Glutamatergic neuron (in vitro differentiated cells): Measurements from ENCODE around the gene CPSF6. TPM values are rescaled to one million over a fixed set of nuclear protein-coding genes. Genes with fewer than 3 reads are reported as not detected.

Source experiments
- DNase-seq: peaks from one replicate; pipeline ENCODE4 v3.0.0; 2022
- H3K27ac Mint-ChIP-seq: one replicate; pipeline ENCODE4 v1.8.0; 2020; ENCODE audit warnings: mild to moderate bottlenecking, mixed read lengths, inconsistent platforms; ENCODE audit not compliant: unreplicated experiment
- H3K27me3 Mint-ChIP-seq: one replicate; pipeline ENCODE4 v1.8.0; 2020; ENCODE audit warnings: mild to moderate bottlenecking, moderate library complexity, mixed read lengths, inconsistent platforms; ENCODE audit not compliant: unreplicated experiment
- H3K36me3 Mint-ChIP-seq: one replicate; pipeline ENCODE4 v1.8.0; 2020; ENCODE audit warnings: mild to moderate bottlenecking, mixed read lengths, inconsistent platforms; ENCODE audit not compliant: unreplicated experiment
- H3K4me1 Mint-ChIP-seq: one replicate; pipeline ENCODE4 v1.8.0; 2020; ENCODE audit warnings: mild to moderate bottlenecking, low read depth, mixed read lengths, inconsistent platforms; ENCODE audit not compliant: unreplicated experiment
- H3K4me3 Mint-ChIP-seq: one replicate; pipeline ENCODE4 v1.8.0; 2020; ENCODE audit warnings: mild to moderate bottlenecking, mixed read lengths, inconsistent platforms; ENCODE audit not compliant: unreplicated experiment
- H3K9me3 Mint-ChIP-seq: one replicate; pipeline ENCODE4 v1.8.0; 2020; ENCODE audit warnings: mild to moderate bottlenecking, moderate library complexity, mixed read lengths, inconsistent platforms; ENCODE audit not compliant: unreplicated experiment
- CTCF ChIP-seq: fragments of 200-600 bp; sonication (generic); IDR thresholded peaks from one replicate; pipeline ENCODE4 v1.5.0; 2021; ENCODE audit not compliant: partially characterized antibody, unreplicated experiment
- total RNA-seq: library from RNA; stranded (reverse); fragmentation: NEBNext Ultra II Directional; extraction: Animal tissue kit (Norgen Biotek cat#: 25700); gene quantifications from one replicate; pipeline ENCODE4 v1.2.1, GENCODE V29; 2021; ENCODE audit not compliant: unreplicated experiment

Gene CPSF6
- total RNA-seq, 1 donor from 2014 or later = 167 TPM

GRCh38 chr12:69211160-69211559 lies 28.2 kb upstream of the CPSF6 start:
- no peak for TF ChIP-seq CTCF
- H3K4me1 Mint-ChIP-seq = no peaks in the 10 kb centered on the region
- H3K27ac Mint-ChIP-seq = no peak overlapping the region
- H3K27me3 Mint-ChIP-seq = no peaks in the 10 kb centered on the region
- peaks cover 13% of the 10 kb centered on the region for H3K36me3 Mint-ChIP-seq
- DNase-seq = no peak
- no peaks in the 10 kb centered on the region for H3K9me3 Mint-ChIP-seq
- H3K4me3 Mint-ChIP-seq = no peak overlapping the region

DNA sequence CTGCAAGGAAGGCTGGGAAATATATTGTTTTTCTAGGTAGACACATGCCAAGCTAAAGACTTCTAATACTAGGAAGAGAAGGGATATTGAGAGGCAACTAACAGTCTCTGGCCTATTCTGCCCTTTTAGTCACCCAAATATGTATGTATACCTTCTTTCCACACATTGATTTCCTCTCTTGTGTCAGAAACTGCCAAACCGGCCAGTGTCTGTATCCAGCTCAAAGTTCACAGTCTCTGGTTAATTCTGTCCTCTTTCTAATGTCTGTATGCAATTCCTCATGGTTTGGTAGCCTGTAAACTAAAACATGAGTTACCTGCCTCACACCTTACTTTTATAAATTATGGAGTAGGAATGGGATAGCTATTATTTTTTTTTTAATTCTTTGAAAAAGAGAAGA lies 25.2 kb upstream of the CPSF6 start:
- no peak for TF ChIP-seq CTCF
- H3K27me3 Mint-ChIP-seq = no peaks in the 10 kb centered on the region
- no peaks in the 10 kb centered on the region for H3K4me1 Mint-ChIP-seq
- H3K36me3 Mint-ChIP-seq = no peaks in the 10 kb centered on the region
- DNase-seq = no peak
- H3K27ac Mint-ChIP-seq = no peak overlapping the region
- no peaks in the 10 kb centered on the region for H3K9me3 Mint-ChIP-seq
- no peak overlapping the region for H3K4me3 Mint-ChIP-seq

GRCh38 chr12:69225251-69225910 lies 14.0 kb upstream of the CPSF6 start:
- Mint-ChIP-seq H3K9me3 (no peaks in the 10 kb centered on the region), H3K4me3 (no peak overlapping the region), H3K36me3 (no peaks in the 10 kb centered on the region), H3K27ac (no peak overlapping the region), H3K4me1 (peaks cover 1% of the 10 kb centered on the region), H3K27me3 (no peaks in the 10 kb centered on the region)
- no peak for DNase-seq
- no peak for TF ChIP-seq CTCF

GRCh38 chr12:69231479-69231878 lies 7.9 kb upstream of the CPSF6 start:
- no peak for DNase-seq
- no peak for TF ChIP-seq CTCF
- H3K27ac Mint-ChIP-seq = no peak overlapping the region

GRCh38 chr12:69238589-69239351 lies 599 bp upstream of the CPSF6 start:
- H3K4me1 Mint-ChIP-seq = peaks cover 16% of the 10 kb centered on the region
- peaks cover 13% of the 10 kb centered on the region for H3K9me3 Mint-ChIP-seq
- H3K27me3 Mint-ChIP-seq = peaks cover 9% of the 10 kb centered on the region
- no peaks in the 10 kb centered on the region for H3K36me3 Mint-ChIP-seq
- no peak for DNase-seq
- peak overlapping the region; percentile 86 for H3K4me3 Mint-ChIP-seq
- TF ChIP-seq CTCF = no peak
- peak overlapping the region; percentile 99 for H3K27ac Mint-ChIP-seq

More at GRCh38 chr12:69231479-69231878, 7.9 kb upstream of the CPSF6 start:
- H3K4me3 Mint-ChIP-seq = no peak overlapping the region
- peaks cover 3% of the 10 kb centered on the region for H3K9me3 Mint-ChIP-seq
- peaks cover 15% of the 10 kb centered on the region for H3K36me3 Mint-ChIP-seq
- H3K4me1 Mint-ChIP-seq = no peaks in the 10 kb centered on the region
- no peaks in the 10 kb centered on the region for H3K27me3 Mint-ChIP-seq
